H1 (cell line): Measurements from ENCODE around the gene GLO1.

Experiments
- GABPA ChIP-seq: IDR thresholded peaks from 2 replicates; pipeline ENCODE4 v1.6.1; 2011; ENCODE audit warnings: mild to moderate bottlenecking, low read length, moderate library complexity, borderline replicate concordance; ENCODE audit not compliant: insufficient read depth
- MAFK ChIP-seq: IDR thresholded peaks from 2 replicates; pipeline ENCODE4 v1.6.1; 2012; ENCODE audit warnings: low read depth, mild to moderate bottlenecking, improper control_type of control experiment, low read length
- POLR2AphosphoS5 ChIP-seq: IDR thresholded peaks from 2 replicates; pipeline ENCODE4 v1.6.1; 2011; ENCODE audit warnings: low read depth, low read length
- TF ChIP-seq, protein P1 (sequence below), 3 experiments: IDR thresholded peaks; 1 replicate in 2 of 3; 2 replicates in 1 of 3; pipeline versions ENCODE4 v1.5.1 to v1.6.1; 2011; ENCODE audit warnings: low read length in 3 of 3, mild to moderate bottlenecking in 3 of 3, inconsistent platforms in 2 of 3, low read depth in 1 of 3, moderate library complexity in 1 of 3; ENCODE audit not compliant: insufficient read depth in 1 of 3; ENCODE audit errors: control extremely low read depth in 1 of 3

DNA sequence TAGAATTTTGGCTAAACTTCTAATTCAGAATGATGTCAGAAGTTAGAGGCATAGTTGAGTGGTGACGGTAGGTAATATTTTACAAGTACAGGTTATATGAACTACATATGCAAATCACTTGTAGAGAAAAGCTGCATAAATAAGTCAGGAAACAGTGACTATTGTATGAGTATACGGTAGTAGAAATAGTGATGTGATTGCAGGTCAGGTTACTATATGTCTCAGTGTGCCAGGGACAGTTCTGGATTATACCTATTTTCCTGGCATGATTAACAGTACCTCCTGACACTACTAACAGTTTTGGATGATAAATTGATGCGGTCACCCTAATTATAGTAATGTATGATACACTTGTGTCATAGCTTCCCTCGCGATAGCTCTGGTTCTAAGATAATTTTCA, 21.4 kb upstream of the GLO1 start:
- TF ChIP-seq POLR2AphosphoS5 (no peak), GABPA (no peak), MAFK (no peak)
- TF ChIP-seq, protein P1, sequence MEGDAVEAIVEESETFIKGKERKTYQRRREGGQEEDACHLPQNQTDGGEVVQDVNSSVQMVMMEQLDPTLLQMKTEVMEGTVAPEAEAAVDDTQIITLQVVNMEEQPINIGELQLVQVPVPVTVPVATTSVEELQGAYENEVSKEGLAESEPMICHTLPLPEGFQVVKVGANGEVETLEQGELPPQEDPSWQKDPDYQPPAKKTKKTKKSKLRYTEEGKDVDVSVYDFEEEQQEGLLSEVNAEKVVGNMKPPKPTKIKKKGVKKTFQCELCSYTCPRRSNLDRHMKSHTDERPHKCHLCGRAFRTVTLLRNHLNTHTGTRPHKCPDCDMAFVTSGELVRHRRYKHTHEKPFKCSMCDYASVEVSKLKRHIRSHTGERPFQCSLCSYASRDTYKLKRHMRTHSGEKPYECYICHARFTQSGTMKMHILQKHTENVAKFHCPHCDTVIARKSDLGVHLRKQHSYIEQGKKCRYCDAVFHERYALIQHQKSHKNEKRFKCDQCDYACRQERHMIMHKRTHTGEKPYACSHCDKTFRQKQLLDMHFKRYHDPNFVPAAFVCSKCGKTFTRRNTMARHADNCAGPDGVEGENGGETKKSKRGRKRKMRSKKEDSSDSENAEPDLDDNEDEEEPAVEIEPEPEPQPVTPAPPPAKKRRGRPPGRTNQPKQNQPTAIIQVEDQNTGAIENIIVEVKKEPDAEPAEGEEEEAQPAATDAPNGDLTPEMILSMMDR (IDR thresholded peaks at IDR 0.05; ENCODE audit: control extremely low read depth in 1 of 3, insufficient read depth in 1 of 3, low read depth in 1 of 3, low read length in 3 of 3): no peak
